C4-2B (cell line): ENCODE data around the gene NR6A1.

ENCODE experiments used
- H3K27ac ChIP-seq: fragments of 450-650 bp; 2 replicates; pipeline ENCODE4 v1.5.1; 2017
- ZFX ChIP-seq: fragments of 450-650 bp; IDR thresholded peaks from 2 replicates; pipeline ENCODE4 v1.6.1; 2017
- TF ChIP-seq, protein P1 (sequence below): fragments of 450-650 bp; conservative IDR thresholded peaks from 2 replicates; pipeline ENCODE4 v1.5.1; 2017; ENCODE audit warnings: mild to moderate bottlenecking

NR6A1 gene

DNA sequence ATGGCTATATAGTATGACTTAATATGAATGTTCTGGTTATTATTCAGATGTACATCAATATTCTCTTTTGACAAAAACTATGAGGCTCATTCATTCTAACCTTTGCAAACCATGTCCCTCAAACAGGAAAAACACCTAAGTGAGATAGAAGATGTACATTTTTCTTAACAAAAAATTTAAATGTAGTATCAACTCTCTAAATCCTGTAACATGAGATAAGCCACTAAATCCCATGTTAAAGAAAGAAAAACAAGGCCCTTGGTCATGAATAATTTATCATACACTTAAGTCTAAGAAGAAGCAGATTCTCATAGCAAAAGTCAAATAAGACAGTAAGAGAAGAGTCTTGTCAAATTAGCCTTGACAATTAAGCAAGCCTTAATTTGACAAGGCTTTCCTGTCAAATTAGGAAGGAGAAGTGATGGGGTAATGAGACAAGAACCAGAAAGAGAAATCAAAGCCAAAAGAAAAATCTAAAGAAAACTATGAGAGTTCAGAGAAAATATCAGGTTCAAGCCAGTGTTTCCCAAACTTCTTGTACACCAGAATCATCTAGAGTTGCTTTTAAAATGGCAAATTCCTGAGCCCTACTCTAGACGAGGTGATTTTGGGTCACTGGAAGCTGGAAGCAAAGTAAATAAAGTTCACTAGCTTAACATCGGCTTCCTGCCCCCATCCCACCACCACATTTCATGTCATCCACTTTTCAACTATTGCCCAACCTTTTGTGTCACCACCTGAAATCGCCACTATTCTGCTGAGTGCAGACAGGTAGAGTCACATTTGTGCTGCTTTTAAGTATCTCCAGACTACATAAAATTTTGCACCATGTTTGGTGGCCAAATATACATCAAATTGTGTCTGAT, 76.5 kb downstream of the NR6A1 start:
- H3K27ac ChIP-seq, result no peak overlapping the region
- TF ChIP-seq, protein P1, sequence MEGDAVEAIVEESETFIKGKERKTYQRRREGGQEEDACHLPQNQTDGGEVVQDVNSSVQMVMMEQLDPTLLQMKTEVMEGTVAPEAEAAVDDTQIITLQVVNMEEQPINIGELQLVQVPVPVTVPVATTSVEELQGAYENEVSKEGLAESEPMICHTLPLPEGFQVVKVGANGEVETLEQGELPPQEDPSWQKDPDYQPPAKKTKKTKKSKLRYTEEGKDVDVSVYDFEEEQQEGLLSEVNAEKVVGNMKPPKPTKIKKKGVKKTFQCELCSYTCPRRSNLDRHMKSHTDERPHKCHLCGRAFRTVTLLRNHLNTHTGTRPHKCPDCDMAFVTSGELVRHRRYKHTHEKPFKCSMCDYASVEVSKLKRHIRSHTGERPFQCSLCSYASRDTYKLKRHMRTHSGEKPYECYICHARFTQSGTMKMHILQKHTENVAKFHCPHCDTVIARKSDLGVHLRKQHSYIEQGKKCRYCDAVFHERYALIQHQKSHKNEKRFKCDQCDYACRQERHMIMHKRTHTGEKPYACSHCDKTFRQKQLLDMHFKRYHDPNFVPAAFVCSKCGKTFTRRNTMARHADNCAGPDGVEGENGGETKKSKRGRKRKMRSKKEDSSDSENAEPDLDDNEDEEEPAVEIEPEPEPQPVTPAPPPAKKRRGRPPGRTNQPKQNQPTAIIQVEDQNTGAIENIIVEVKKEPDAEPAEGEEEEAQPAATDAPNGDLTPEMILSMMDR, result no peak
- TF ChIP-seq ZFX, result no peak

DNA sequence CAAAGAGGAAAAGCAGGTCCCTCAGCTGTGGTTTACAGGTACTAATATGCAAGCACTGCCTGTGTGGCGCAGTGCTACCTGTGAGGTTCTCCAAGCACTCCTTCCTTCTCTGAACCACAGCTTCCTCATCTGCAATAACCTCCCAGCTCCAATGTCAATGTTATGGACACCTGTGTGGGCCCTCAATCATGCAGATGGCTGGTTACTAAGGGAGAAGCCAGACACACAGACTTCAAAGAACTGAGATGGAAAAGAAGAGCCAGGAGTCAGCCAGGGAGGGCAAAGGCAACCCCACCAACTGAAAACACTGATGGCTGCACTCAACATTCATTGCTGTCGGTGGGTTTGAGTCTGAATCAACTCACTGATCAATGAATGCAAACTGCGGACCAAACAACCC, 77.7 kb downstream of the NR6A1 start:
- no peak for TF ChIP-seq ZFX
- TF ChIP-seq, protein P1, result no peak
- H3K27ac ChIP-seq, result no peak overlapping the region

DNA sequence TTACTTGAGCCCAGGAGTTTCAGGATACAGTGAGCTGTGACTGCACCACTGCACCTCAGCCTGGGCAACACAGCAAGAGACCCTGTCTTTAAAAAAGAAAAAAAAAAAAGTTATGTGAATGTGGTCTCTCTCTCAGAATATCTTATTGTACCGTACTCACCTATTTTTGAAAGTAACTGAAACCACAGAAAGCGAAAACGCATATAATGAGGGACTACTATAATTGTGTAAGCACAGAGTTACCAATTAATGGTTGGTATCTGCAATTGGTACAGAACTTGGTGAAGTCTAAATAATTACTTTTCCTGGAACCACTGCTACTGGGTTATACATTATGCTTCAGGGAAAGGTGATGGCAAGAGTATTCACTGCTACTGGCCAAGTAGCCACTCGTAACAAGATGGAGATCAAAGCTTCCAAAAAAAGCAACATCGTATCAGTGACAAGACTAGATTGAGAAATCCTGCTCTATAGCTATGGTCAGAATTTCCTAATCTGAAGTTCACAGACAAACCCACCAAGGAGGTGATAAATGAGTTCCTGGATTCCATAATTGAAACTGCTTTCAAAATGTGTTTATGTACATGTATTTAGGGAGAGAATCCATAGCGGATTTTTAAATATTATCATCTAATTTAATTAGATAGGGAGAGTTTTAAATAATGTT, 82.7 kb downstream of the NR6A1 start:
- TF ChIP-seq, protein P1, result no peak
- no peak for TF ChIP-seq ZFX

DNA sequence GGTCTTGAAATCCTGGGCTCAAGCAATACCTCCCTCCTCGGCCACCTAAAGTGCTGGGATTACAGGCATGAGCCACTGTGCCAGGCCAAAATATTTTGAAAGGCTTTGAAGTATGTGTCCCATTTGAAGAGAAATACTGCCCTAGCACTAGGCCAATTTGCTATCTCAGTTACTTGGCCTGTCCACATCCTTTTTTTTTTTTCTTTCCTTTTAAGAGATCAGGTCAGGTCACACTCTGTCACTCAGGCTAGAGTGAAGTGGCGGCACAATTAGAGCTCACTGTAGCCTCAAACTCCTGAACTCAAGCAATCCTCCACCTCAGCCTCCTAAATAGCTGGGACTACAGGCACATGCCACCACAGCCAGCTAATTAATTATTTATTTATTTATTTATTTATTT, 84.2 kb downstream of the NR6A1 start:
- H3K27ac ChIP-seq, result no peak overlapping the region
- TF ChIP-seq ZFX, result no peak
- TF ChIP-seq, protein P1, result no peak

More for the DNA sequence above, 82.7 kb downstream of the NR6A1 start:
- no peak overlapping the region for H3K27ac ChIP-seq

DNA sequence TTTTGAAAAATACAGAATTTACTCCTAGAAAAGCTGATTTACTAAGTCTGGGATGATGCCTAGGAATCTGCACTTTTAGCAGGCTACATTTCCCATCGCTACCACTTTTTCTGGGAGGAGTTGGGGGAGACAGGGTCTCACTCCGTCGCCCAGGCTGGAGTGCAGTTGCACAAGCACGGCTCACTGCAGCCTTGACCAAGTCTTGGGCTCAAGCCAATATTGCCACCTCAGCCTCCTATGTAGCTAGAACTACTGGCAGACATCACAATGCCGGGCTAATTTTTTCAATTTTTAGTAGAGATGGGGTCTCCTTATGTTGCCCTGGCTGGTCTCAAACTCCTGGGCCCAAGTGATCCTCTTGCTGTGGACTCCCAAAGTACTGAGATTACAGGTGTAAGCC, 85.9 kb downstream of the NR6A1 start:
- no peak overlapping the region for H3K27ac ChIP-seq
- TF ChIP-seq, protein P1, result no peak
- no peak for TF ChIP-seq ZFX

DNA sequence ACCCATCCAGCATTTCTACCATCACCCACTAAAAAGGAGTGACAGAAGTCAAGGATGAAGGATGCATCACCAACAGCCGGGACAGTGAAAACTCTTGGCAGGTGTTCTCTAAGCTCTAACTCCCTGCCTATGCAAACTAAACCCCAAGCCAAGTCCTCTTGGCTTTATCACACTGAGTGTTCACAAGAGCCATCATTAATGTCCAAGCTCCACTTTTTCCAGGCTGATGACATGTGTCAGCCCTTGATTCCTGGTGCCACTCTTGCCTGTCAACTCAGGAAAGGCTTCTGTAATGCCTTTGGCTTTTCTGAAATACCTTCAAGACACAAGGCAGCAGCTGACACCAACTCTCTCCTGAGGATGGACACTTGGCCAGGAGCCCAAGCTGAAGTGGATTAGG, 86.9 kb downstream of the NR6A1 start:
- TF ChIP-seq, protein P1, result no peak
- TF ChIP-seq ZFX, result no peak
- H3K27ac ChIP-seq, result no peak overlapping the region

DNA sequence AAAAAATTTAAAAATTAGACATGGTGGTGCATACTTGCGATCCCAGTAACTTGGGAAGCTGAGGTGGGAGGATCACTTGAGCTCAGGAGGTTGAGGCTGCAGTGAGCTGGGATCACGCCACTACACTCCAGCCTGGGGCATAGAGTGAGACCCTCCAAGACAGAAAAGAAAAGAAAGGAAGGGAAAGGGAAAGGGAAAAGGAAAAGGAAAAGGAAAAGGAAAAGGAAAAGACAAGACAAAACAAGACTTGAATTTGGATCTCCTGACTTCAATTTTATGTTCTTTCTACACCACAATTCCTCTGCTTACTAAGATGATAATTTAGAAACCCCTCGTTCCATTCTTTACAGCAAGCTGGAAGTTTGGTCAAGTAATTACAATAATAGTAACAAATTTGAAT, 88.1 kb downstream of the NR6A1 start:
- H3K27ac ChIP-seq, result no peak overlapping the region
- TF ChIP-seq, protein P1, result no peak
- TF ChIP-seq ZFX, result no peak
